GM23338 (cell line): Measurements from ENCODE around the gene CNPY1. TPM values are rescaled to one million over a fixed set of nuclear protein-coding genes. Genes with fewer than 3 reads are reported as not detected.
A peak's percentile ranks its signal among the peaks of the same experiment; 100 is the strongest.
"Not testable (repeated sequence)": the region's sequence is repeated elsewhere in the genome, so short reads cannot be mapped to it uniquely, and the experiment has no call there.

ENCODE experiments used
- ATAC-seq: fragments of 200-7000 bp; cut with Tn5 transposase; 3 replicates; pipeline ENCODE4 v1.9.1; 2020
- DNase-seq: peaks from one replicate; pipeline ENCODE4 v3.0.0-alpha.2; 2015; ENCODE audit warnings: low spot score
- H2AFZ ChIP-seq: fragments of 200-600 bp; sonication (generic); 2 replicates; pipeline ENCODE4 v1.8.0; 2016; ENCODE audit warnings: antibody characterized with exemption, mild to moderate bottlenecking, moderate library complexity
- H3F3A ChIP-seq: fragments of 200-600 bp; sonication (generic); replicated peaks from 2 replicates; pipeline ENCODE4 v1.8.0; 2017; ENCODE audit warnings: antibody characterized with exemption, mixed run types, low read depth
- H3K27ac ChIP-seq: fragments of 200-600 bp; sonication (generic); 2 replicates; pipeline ENCODE4 v1.6.1; 2016; ENCODE audit warnings: low read depth
- H3K27me3 ChIP-seq: fragments of 200-600 bp; sonication (generic); 2 replicates; pipeline ENCODE4 v1.8.0; 2016; ENCODE audit warnings: mild to moderate bottlenecking, mixed run types, moderate library complexity; ENCODE audit not compliant: insufficient read depth
- H3K36me3 ChIP-seq: fragments of 200-600 bp; sonication (generic); 2 replicates; pipeline ENCODE4 v1.8.0; 2016; ENCODE audit warnings: mild to moderate bottlenecking; ENCODE audit not compliant: insufficient read depth
- H3K4me1 ChIP-seq: fragments of 200-600 bp; sonication (generic); 2 replicates; pipeline ENCODE4 v1.8.0; 2016; ENCODE audit warnings: mild to moderate bottlenecking, moderate library complexity; ENCODE audit not compliant: insufficient read depth
- H3K4me2 ChIP-seq: fragments of 200-600 bp; sonication (generic); 2 replicates; pipeline ENCODE4 v1.7.1; 2017; ENCODE audit warnings: mixed run types
- H3K4me3 ChIP-seq: fragments of 200-600 bp; sonication (generic); 2 replicates; pipeline ENCODE4 v1.6.1; 2016; ENCODE audit warnings: mixed run types
- H3K79me2 ChIP-seq: fragments of 200-600 bp; sonication (generic); replicated peaks from 2 replicates; pipeline ENCODE4 v1.8.0; 2017; ENCODE audit warnings: mild to moderate bottlenecking; ENCODE audit not compliant: insufficient read depth
- H3K9me2 ChIP-seq: fragments of 200-600 bp; sonication (generic); 2 replicates; pipeline ENCODE4 v1.8.0; 2017; ENCODE audit not compliant: insufficient read depth
- H4K20me1 ChIP-seq: fragments of 200-600 bp; sonication (generic); replicated peaks from 2 replicates; pipeline ENCODE4 v1.8.0; 2017; ENCODE audit warnings: mild to moderate bottlenecking; ENCODE audit not compliant: insufficient read depth
- H3K27ac Mint-ChIP-seq: 2 replicates; pipeline ENCODE4 v1.8.0; 2020; ENCODE audit warnings: inconsistent platforms, mild to moderate bottlenecking, moderate library complexity, mixed read lengths
- H3K27me3 Mint-ChIP-seq: 3 replicates; pipeline ENCODE4 v1.8.0; 2022; ENCODE audit warnings: low read depth, mild to moderate bottlenecking, moderate library complexity, mixed read lengths, inconsistent platforms; ENCODE audit not compliant: insufficient read depth, poor library complexity
- H3K36me3 Mint-ChIP-seq: 3 replicates; pipeline ENCODE4 v1.8.0; 2021; ENCODE audit warnings: low read depth, mild to moderate bottlenecking, inconsistent platforms, moderate library complexity, mixed read lengths
- H3K4me1 Mint-ChIP-seq: 3 replicates; pipeline ENCODE4 v1.8.0; 2020; ENCODE audit warnings: mild to moderate bottlenecking, inconsistent platforms, mixed read lengths
- H3K4me3 Mint-ChIP-seq: 3 replicates; pipeline ENCODE4 v1.8.0; 2021; ENCODE audit warnings: moderate library complexity, mild to moderate bottlenecking, inconsistent platforms, mixed read lengths
- H3K9me3 Mint-ChIP-seq: 3 replicates; pipeline ENCODE4 v1.8.0; 2020; ENCODE audit warnings: moderate library complexity, mild to moderate bottlenecking, inconsistent platforms, mixed read lengths
- CREB1 ChIP-seq: fragments of 250-450 bp; sonication (Bioruptor Pico); IDR thresholded peaks from 2 replicates; pipeline ENCODE4 v1.5.0; 2020; ENCODE audit warnings: low read depth, mild to moderate bottlenecking, moderate library complexity
- EZH2 ChIP-seq: fragments of 200-600 bp; sonication (generic); IDR thresholded peaks from one replicate; pipeline ENCODE4 v1.8.0; 2017; ENCODE audit warnings: antibody characterized with exemption, mild to moderate bottlenecking, low read depth; ENCODE audit not compliant: unreplicated experiment
- EZH2phosphoT487 ChIP-seq: fragments of 200-600 bp; sonication (generic); IDR thresholded peaks from one replicate; pipeline ENCODE4 v1.8.1; 2018; ENCODE audit warnings: antibody characterized with exemption; ENCODE audit not compliant: unreplicated experiment
- JUNB ChIP-seq: IDR thresholded peaks from one replicate; pipeline ENCODE4 v1.6.1; 2016; ENCODE audit warnings: antibody characterized with exemption; ENCODE audit not compliant: unreplicated experiment
- NANOG ChIP-seq: IDR thresholded peaks from 2 replicates; pipeline ENCODE4 v1.6.1; 2016; ENCODE audit warnings: antibody characterized with exemption, borderline replicate concordance
- POLR2AphosphoS5 ChIP-seq: IDR thresholded peaks from 2 replicates; pipeline ENCODE4 v1.6.1; 2016; ENCODE audit warnings: antibody characterized with exemption, low read depth
- ZNF114 ChIP-seq: fragments of 250-450 bp; sonication (Bioruptor Pico); IDR thresholded peaks from 2 replicates; pipeline ENCODE4 v1.5.0; 2020; ENCODE audit warnings: mild to moderate bottlenecking, moderate library complexity
- polyA plus RNA-seq: library from polyadenylated mRNA; unstranded; fragments of >200 nt; fragmentation: Nextera tagmentation; extraction: Ambion mirVana; gene quantifications from 2 replicates; pipeline ENCODE4 v1.2.1, GENCODE V29; 2016
- total RNA-seq: library from RNA; depleted of rRNA; stranded (reverse); fragments of >200 nt; shearing (Covaris generic); gene quantifications from 2 replicates; pipeline ENCODE4 v1.2.3, GENCODE V29; 2014
- TF ChIP-seq, protein P1 (sequence below): IDR thresholded peaks from one replicate; pipeline ENCODE4 v1.6.1; 2018; ENCODE audit warnings: antibody characterized with exemption; ENCODE audit not compliant: unreplicated experiment
- TF ChIP-seq, protein P2 (sequence below): IDR thresholded peaks from 2 replicates; pipeline ENCODE4 v1.6.1; 2016; ENCODE audit warnings: antibody characterized with exemption
- TF ChIP-seq, protein P3 (sequence below), 2 experiments: fragments of 200-600 bp in 1 of 2; sonication (generic) in 1 of 2; conservative IDR thresholded peaks; 2 replicates each; pipeline versions ENCODE4 v1.5.1 to v1.6.1; 2016 to 2017; ENCODE audit warnings: antibody characterized with exemption in 2 of 2, low read depth in 2 of 2, mild to moderate bottlenecking in 2 of 2, moderate library complexity in 1 of 2

The CNPY1 gene
- total and polyA plus RNA-seq, 2 experiments from 2014 or later, result not detected

DNA sequence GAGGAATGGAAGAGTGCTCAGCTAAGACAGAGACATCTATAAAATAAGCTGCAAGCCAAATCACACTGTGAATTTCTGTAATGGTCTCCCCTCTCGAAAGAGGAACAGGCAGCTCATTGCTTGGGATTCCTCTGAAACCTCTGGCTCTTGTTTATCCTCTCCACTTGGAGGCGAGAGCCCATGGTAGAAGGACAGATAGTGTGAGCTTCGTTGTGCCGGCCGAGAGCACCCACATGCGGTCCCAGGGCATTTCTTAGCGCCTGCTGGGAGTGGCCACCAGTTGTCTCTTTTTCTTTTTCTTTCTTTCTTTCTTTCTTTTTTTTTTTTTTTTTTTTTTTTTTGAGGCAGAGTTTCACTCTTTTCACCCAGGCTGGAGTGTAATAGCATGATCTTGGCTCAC lies 26.2 kb downstream of the CNPY1 start:
- Histone ChIP-seq H3K4me2 (no peak overlapping the region), H3K27ac (no peak overlapping the region), H3F3A (no peaks in the 10 kb centered on the region), H3K9me2 (no peaks in the 10 kb centered on the region), H3K4me3 (no peak overlapping the region), H3K36me3 (no peaks in the 10 kb centered on the region), H2AFZ (no peak overlapping the region), H3K27me3 (peaks cover 35% of the 10 kb centered on the region), H4K20me1 (no peaks in the 10 kb centered on the region), H3K4me1 (no peaks in the 10 kb centered on the region), H3K79me2 (no peaks in the 10 kb centered on the region)
- DNase-seq, result no peak
- peak; percentile 67 for ATAC-seq
- H3K9me3 Mint-ChIP-seq, result peaks cover 11% of the 10 kb centered on the region
- H3K27me3 Mint-ChIP-seq, result peaks cover 50% of the 10 kb centered on the region
- TF ChIP-seq, protein P1, sequence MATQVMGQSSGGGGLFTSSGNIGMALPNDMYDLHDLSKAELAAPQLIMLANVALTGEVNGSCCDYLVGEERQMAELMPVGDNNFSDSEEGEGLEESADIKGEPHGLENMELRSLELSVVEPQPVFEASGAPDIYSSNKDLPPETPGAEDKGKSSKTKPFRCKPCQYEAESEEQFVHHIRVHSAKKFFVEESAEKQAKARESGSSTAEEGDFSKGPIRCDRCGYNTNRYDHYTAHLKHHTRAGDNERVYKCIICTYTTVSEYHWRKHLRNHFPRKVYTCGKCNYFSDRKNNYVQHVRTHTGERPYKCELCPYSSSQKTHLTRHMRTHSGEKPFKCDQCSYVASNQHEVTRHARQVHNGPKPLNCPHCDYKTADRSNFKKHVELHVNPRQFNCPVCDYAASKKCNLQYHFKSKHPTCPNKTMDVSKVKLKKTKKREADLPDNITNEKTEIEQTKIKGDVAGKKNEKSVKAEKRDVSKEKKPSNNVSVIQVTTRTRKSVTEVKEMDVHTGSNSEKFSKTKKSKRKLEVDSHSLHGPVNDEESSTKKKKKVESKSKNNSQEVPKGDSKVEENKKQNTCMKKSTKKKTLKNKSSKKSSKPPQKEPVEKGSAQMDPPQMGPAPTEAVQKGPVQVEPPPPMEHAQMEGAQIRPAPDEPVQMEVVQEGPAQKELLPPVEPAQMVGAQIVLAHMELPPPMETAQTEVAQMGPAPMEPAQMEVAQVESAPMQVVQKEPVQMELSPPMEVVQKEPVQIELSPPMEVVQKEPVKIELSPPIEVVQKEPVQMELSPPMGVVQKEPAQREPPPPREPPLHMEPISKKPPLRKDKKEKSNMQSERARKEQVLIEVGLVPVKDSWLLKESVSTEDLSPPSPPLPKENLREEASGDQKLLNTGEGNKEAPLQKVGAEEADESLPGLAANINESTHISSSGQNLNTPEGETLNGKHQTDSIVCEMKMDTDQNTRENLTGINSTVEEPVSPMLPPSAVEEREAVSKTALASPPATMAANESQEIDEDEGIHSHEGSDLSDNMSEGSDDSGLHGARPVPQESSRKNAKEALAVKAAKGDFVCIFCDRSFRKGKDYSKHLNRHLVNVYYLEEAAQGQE, result no peak
- TF ChIP-seq EZH2phosphoT487 (no peak), NANOG (no peak)
- no peak overlapping the region for H3K27ac Mint-ChIP-seq
- no peak overlapping the region for H3K4me3 Mint-ChIP-seq
- no peaks in the 10 kb centered on the region for H3K36me3 Mint-ChIP-seq
- no peaks in the 10 kb centered on the region; the same call in 2 of the 3 replicates for H3K4me1 Mint-ChIP-seq

DNA sequence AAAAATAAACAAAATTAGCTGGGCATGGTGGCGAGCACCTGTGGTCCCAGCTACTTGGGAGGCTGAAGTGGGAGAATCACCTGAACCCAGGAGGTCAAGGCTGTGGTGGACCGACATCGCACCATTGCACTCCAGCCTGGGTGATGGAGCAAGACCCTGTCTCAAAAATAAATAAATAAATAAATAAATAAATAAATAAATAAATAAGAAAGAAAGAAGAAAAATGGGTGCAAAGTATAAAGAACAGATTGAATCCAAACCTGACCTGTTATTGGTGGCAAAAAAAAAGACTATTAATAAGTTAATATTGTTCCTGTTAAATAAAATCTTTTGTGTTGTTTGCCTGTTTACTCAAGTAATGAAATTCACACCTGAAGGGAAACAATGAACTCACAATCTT lies 27.0 kb downstream of the CNPY1 start:
- H3F3A ChIP-seq, H3K36me3 Mint-ChIP-seq, H3K4me1 Mint-ChIP-seq, H3K79me2 ChIP-seq, DNase-seq, H3K9me2 ChIP-seq, H3K36me3 ChIP-seq, H3K4me3 ChIP-seq, H3K4me1 ChIP-seq, H3K4me2 ChIP-seq, H3K4me3 Mint-ChIP-seq, H3K27ac Mint-ChIP-seq, H4K20me1 ChIP-seq, H3K27ac ChIP-seq, H2AFZ ChIP-seq, H3K9me3 Mint-ChIP-seq, ATAC-seq: not testable (repeated sequence)
- peaks cover 42% of the 10 kb centered on the region for H3K27me3 ChIP-seq
- peaks cover 52% of the 10 kb centered on the region for H3K27me3 Mint-ChIP-seq

DNA sequence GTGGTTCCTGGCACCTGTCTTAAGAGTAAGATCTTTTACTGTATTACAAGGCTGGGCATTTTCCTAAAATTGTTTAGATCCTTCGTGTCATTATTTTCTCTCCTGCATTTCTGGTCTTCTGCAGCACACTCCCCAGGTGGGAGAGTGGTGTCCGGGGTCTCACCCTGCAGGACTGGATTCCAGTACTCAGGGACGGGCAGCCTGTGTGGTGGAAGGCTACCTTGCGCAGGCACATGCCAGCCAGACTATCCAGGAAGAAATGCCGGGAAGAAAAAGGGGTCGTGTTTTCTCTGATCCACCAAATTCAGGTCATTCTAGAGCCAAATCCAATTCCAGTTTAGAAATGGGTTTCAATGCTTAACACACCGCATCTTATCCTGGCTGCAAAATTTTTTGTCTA lies 27.7 kb downstream of the CNPY1 start:
- H3K27me3 ChIP-seq, result peaks cover 49% of the 10 kb centered on the region
- TF ChIP-seq POLR2AphosphoS5 (no peak), CREB1 (no peak), ZNF114 (CRISPR knock-in tag) (no peak), EZH2 (no peak), JUNB (no peak), EZH2phosphoT487 (no peak)
- TF ChIP-seq, protein P2, sequence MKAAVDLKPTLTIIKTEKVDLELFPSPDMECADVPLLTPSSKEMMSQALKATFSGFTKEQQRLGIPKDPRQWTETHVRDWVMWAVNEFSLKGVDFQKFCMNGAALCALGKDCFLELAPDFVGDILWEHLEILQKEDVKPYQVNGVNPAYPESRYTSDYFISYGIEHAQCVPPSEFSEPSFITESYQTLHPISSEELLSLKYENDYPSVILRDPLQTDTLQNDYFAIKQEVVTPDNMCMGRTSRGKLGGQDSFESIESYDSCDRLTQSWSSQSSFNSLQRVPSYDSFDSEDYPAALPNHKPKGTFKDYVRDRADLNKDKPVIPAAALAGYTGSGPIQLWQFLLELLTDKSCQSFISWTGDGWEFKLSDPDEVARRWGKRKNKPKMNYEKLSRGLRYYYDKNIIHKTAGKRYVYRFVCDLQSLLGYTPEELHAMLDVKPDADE, result no peak
- TF ChIP-seq, protein P1, result no peak
- TF ChIP-seq, protein P3, sequence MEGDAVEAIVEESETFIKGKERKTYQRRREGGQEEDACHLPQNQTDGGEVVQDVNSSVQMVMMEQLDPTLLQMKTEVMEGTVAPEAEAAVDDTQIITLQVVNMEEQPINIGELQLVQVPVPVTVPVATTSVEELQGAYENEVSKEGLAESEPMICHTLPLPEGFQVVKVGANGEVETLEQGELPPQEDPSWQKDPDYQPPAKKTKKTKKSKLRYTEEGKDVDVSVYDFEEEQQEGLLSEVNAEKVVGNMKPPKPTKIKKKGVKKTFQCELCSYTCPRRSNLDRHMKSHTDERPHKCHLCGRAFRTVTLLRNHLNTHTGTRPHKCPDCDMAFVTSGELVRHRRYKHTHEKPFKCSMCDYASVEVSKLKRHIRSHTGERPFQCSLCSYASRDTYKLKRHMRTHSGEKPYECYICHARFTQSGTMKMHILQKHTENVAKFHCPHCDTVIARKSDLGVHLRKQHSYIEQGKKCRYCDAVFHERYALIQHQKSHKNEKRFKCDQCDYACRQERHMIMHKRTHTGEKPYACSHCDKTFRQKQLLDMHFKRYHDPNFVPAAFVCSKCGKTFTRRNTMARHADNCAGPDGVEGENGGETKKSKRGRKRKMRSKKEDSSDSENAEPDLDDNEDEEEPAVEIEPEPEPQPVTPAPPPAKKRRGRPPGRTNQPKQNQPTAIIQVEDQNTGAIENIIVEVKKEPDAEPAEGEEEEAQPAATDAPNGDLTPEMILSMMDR (conservative IDR thresholded peaks at IDR 0.05; ENCODE audit: low read depth in 2 of 2), result no peak

More for the DNA sequence above, 27.7 kb downstream of the CNPY1 start:
- Histone ChIP-seq H3K36me3 (no peaks in the 10 kb centered on the region), H3K9me2 (no peaks in the 10 kb centered on the region), H3K4me1 (no peaks in the 10 kb centered on the region), H3F3A (no peaks in the 10 kb centered on the region), H3K4me3 (no peak overlapping the region), H2AFZ (no peak overlapping the region), H3K79me2 (no peaks in the 10 kb centered on the region), H4K20me1 (peaks cover 4% of the 10 kb centered on the region; the same call in 1 of the 2 replicates), H3K27ac (no peak overlapping the region), H3K4me2 (no peak overlapping the region)
- no peak overlapping the region for H3K27ac Mint-ChIP-seq
- peaks cover 1% of the 10 kb centered on the region; the same call in 1 of the 3 replicates for H3K9me3 Mint-ChIP-seq
- H3K27me3 Mint-ChIP-seq, result peaks cover 52% of the 10 kb centered on the region
- no peak for ATAC-seq
- no peak for DNase-seq
- no peaks in the 10 kb centered on the region; the same call in 2 of the 3 replicates for H3K4me1 Mint-ChIP-seq
- no peaks in the 10 kb centered on the region for H3K36me3 Mint-ChIP-seq
- H3K4me3 Mint-ChIP-seq, result no peak overlapping the region
